H1 (cell line): ENCODE data around the gene ANO2. TPM values are rescaled to one million over a fixed set of nuclear protein-coding genes. Genes with fewer than 3 reads are reported as not detected.

ENCODE experiments used
- CTCF ChIA-PET: fragments of 300-600 bp; sonication (Branson Sonifier 250); formaldehyde crosslinking; loops from one replicate; lab custom pipeline; 2021; ENCODE audit not compliant: partially characterized antibody; lab: Charles Lee
- POLR2A ChIA-PET: fragments of 300-600 bp; sonication (Branson Sonifier 250); formaldehyde crosslinking; loops from one replicate; lab custom pipeline; 2021; ENCODE audit warnings: inconsistent platforms; ENCODE audit not compliant: partially characterized antibody; lab: Charles Lee
- DNase-seq, 2 experiments: peaks; one replicate each; pipeline versions ENCODE4 v3.0.0 to v3.0.0-alpha.2; 2010 to 2022; ENCODE audit warnings: low spot score in 2 of 2, low read depth in 1 of 2, mixed read lengths in 1 of 2
- FAIRE-seq: peaks from 2 replicates; lab custom pipeline; 2011; peaks lifted over from hg19 to GRCh38; lab: Jason Lieb, UNC
- H2AFZ ChIP-seq: 2 replicates; pipeline ENCODE4 v1.8.1; 2012; ENCODE audit warnings: low read length, inconsistent platforms
- H2AK5ac ChIP-seq: 2 replicates; pipeline ENCODE4 v1.6.1; 2013; ENCODE audit warnings: low read depth, low read length
- H2BK120ac ChIP-seq: replicated peaks from 2 replicates; pipeline ENCODE3; 2013; ENCODE audit warnings: low read depth, low read length, inconsistent platforms
- H2BK12ac ChIP-seq: 2 replicates; pipeline ENCODE4 v1.6.1; 2013; ENCODE audit warnings: low read depth, low read length
- H2BK15ac ChIP-seq: 2 replicates; pipeline ENCODE4 v1.6.1; 2013; ENCODE audit warnings: low read length
- H2BK20ac ChIP-seq: 2 replicates; pipeline ENCODE4 v1.6.1; 2013; ENCODE audit warnings: low read length
- H2BK5ac ChIP-seq: 2 replicates; pipeline ENCODE4 v1.6.1; 2013; ENCODE audit warnings: low read depth, low read length
- H3K14ac ChIP-seq: 2 replicates; pipeline ENCODE4 v1.6.1; 2013; ENCODE audit warnings: inconsistent platforms; ENCODE audit not compliant: insufficient read length
- H3K18ac ChIP-seq: 2 replicates; pipeline ENCODE4 v1.6.1; 2013; ENCODE audit warnings: low read length; ENCODE audit errors: extremely low read depth
- H3K23ac ChIP-seq: 2 replicates; pipeline ENCODE4 v1.6.1; 2013; ENCODE audit warnings: inconsistent platforms; ENCODE audit not compliant: insufficient read length
- H3K23me2 ChIP-seq: 2 replicates; pipeline ENCODE4 v1.6.1; 2013; ENCODE audit warnings: low read depth, low read length
- H3K27ac ChIP-seq: 2 replicates; pipeline ENCODE4 v1.6.1; 2011; ENCODE audit warnings: low read depth, low read length, inconsistent platforms
- H3K27me3 ChIP-seq, 4 experiments: replicated peaks in 1 of 4; 1 replicate in 1 of 4; 2 replicates in 3 of 4; pipeline versions ENCODE4 v1.6.1 to v1.8.1; 2011 to 2013; ENCODE audit warnings: low read length in 3 of 4, mild to moderate bottlenecking in 3 of 4, inconsistent platforms in 2 of 4, mixed read lengths in 2 of 4, moderate library complexity in 1 of 4; ENCODE audit not compliant: control insufficient read depth in 3 of 4, insufficient read depth in 3 of 4; ENCODE audit errors: extremely low read depth in 1 of 4
- H3K36me3 ChIP-seq, 4 experiments: 2 replicates each; pipeline versions ENCODE4 v1.6.1 to v1.8.1; 2011 to 2013; ENCODE audit warnings: mild to moderate bottlenecking in 4 of 4, low read length in 3 of 4, moderate library complexity in 2 of 4, control low read depth in 1 of 4, inconsistent platforms in 1 of 4; ENCODE audit not compliant: insufficient read depth in 4 of 4, control insufficient read depth in 2 of 4
- H3K4ac ChIP-seq: replicated peaks from 2 replicates; pipeline ENCODE3; 2013; ENCODE audit warnings: low read length, low read depth, mixed read lengths, inconsistent platforms; ENCODE audit not compliant: insufficient read length
- H3K4me1 ChIP-seq, 4 experiments: replicated peaks in 1 of 4; 1 replicate in 1 of 4; 2 replicates in 3 of 4; pipeline versions ENCODE4 v1.6.1 to v1.8.1; 2011 to 2013; ENCODE audit warnings: low read length in 3 of 4, inconsistent platforms in 2 of 4, mixed read lengths in 1 of 4; ENCODE audit not compliant: insufficient read depth in 4 of 4, control insufficient read depth in 3 of 4
- H3K4me2 ChIP-seq, 2 experiments: 2 replicates each; pipeline versions ENCODE4 v1.6.1 to v1.8.1; 2011 to 2013; ENCODE audit warnings: low read depth in 2 of 2, low read length in 2 of 2, control low read depth in 1 of 2, inconsistent platforms in 1 of 2, mild to moderate bottlenecking in 1 of 2; ENCODE audit not compliant: insufficient read depth in 1 of 2
- H3K4me3 ChIP-seq, 4 experiments: fragments of 200-600, 300-600 bp in 1 of 4; sonication (generic), shearing (Covaris generic), sonication (Bioruptor Twin) in 1 of 4; 2 replicates each; pipeline versions ENCODE4 v1.5.1 to v1.8.1; 2011 to 2016; ENCODE audit warnings: low read length in 4 of 4, low read depth in 3 of 4, control low read depth in 2 of 4, inconsistent platforms in 2 of 4, mild to moderate bottlenecking in 2 of 4, mixed read lengths in 1 of 4, moderate library complexity in 1 of 4; ENCODE audit not compliant: insufficient read depth in 2 of 4; ENCODE audit errors: extremely low read depth in 1 of 4
- H3K56ac ChIP-seq: replicated peaks from 2 replicates; pipeline ENCODE3; 2013; ENCODE audit warnings: low read depth, mild to moderate bottlenecking, mixed read lengths, low read length, inconsistent platforms; ENCODE audit not compliant: insufficient read length
- H3K79me1 ChIP-seq: 2 replicates; pipeline ENCODE4 v1.6.1; 2013; ENCODE audit warnings: low read depth, low read length, control low read depth
- H3K79me2 ChIP-seq, 2 experiments: 2 replicates each; pipeline versions ENCODE4 v1.6.1 to v1.8.1; 2012 to 2013; ENCODE audit warnings: low read length in 2 of 2, mild to moderate bottlenecking in 2 of 2, inconsistent platforms in 1 of 2; ENCODE audit not compliant: insufficient read depth in 2 of 2, control insufficient read depth in 1 of 2
- H3K9ac ChIP-seq, 4 experiments: replicated peaks in 1 of 4; 1 replicate in 1 of 4; 2 replicates in 3 of 4; pipeline versions ENCODE4 v1.6.1 to v1.8.1; 2011 to 2013; ENCODE audit warnings: low read depth in 3 of 4, low read length in 3 of 4, control low read depth in 2 of 4, mild to moderate bottlenecking in 2 of 4, moderate library complexity in 2 of 4, inconsistent platforms in 1 of 4; ENCODE audit errors: extremely low read depth in 1 of 4
- H3K9me3 ChIP-seq, 2 experiments: 2 replicates each; pipeline versions ENCODE4 v1.6.1 to v1.8.1; 2012 to 2013; ENCODE audit warnings: mild to moderate bottlenecking in 2 of 2, moderate library complexity in 2 of 2, control low read depth in 1 of 2, inconsistent platforms in 1 of 2, low read depth in 1 of 2, low read length in 1 of 2, mixed read lengths in 1 of 2; ENCODE audit not compliant: insufficient read depth in 2 of 2
- H4K20me1 ChIP-seq, 2 experiments: replicated peaks in 1 of 2; 2 replicates each; pipeline versions ENCODE3 to v1.8.1; 2011 to 2013; ENCODE audit warnings: inconsistent platforms in 2 of 2, low read length in 2 of 2, mild to moderate bottlenecking in 1 of 2; ENCODE audit not compliant: insufficient read depth in 2 of 2, control insufficient read depth in 1 of 2
- H4K5ac ChIP-seq: 2 replicates; pipeline ENCODE4 v1.6.1; 2013; ENCODE audit warnings: low read length, low read depth, mixed read lengths, inconsistent platforms; ENCODE audit not compliant: insufficient read length
- H4K8ac ChIP-seq: 2 replicates; pipeline ENCODE4 v1.8.0; 2013; ENCODE audit warnings: mild to moderate bottlenecking, moderate library complexity, low read length, inconsistent platforms; ENCODE audit not compliant: insufficient read depth; ENCODE audit errors: extremely low read depth
- H4K91ac ChIP-seq: replicated peaks from 2 replicates; pipeline ENCODE3; 2013; ENCODE audit warnings: low read length, mixed read lengths, inconsistent platforms; ENCODE audit not compliant: insufficient read length
- CREB1 ChIP-seq: IDR thresholded peaks from 2 replicates; pipeline ENCODE4 v1.6.1; 2012; ENCODE audit warnings: inconsistent platforms
- GTF2F1 ChIP-seq: IDR thresholded peaks from 2 replicates; pipeline ENCODE4 v1.6.1; 2012; ENCODE audit warnings: low read depth, low read length, improper control_type of control experiment, borderline replicate concordance
- HDAC6 ChIP-seq: IDR thresholded peaks from one replicate; pipeline ENCODE4 v1.7.1; 2012; ENCODE audit warnings: low read depth, mild to moderate bottlenecking, inconsistent platforms, low read length, moderate library complexity
- RAD21 ChIP-seq, 2 experiments: IDR thresholded peaks in 1 of 2; conservative IDR thresholded peaks in 1 of 2; 2 replicates each; pipeline ENCODE4 v1.6.1; 2011; ENCODE audit warnings: low read depth in 2 of 2, low read length in 2 of 2, improper control_type of control experiment in 1 of 2, inconsistent platforms in 1 of 2, mild to moderate bottlenecking in 1 of 2, moderate library complexity in 1 of 2
- SUZ12 ChIP-seq: fragments of 200-600 bp; sonication (generic); IDR thresholded peaks from 2 replicates; pipeline ENCODE4 v1.6.1; 2012; ENCODE audit warnings: mild to moderate bottlenecking, inconsistent platforms, low read length, moderate library complexity, mixed read lengths
- WGBS, 2 experiments: shearing (Covaris generic) in 1 of 2; methylation state at CpG; one replicate each; pipeline versions ENCODE4 v1.1.6 to v1.1.7; 2013 to 2015; ENCODE audit warnings: low lambda C conversion rate in 2 of 2, mixed read lengths in 2 of 2, inconsistent platforms in 1 of 2, low coverage in 1 of 2, missing lambda C conversion rate in 1 of 2; ENCODE audit not compliant: insufficient replicate concordance in 2 of 2, insufficient coverage in 1 of 2, insufficient read length in 1 of 2; ENCODE audit errors: extremely low coverage in 1 of 2, missing lambda C conversion rate in 1 of 2; 5-methylcytosine and 5-hydroxymethylcytosine counted together
- polyA plus RNA-seq, 7 experiments: library from polyadenylated mRNA; depleted of rRNA in 3 of 7; stranded (reverse) in 5 of 7; unstranded in 2 of 7; fragments of >200 nt in 5 of 7; fragments of 200-250 nt in 2 of 7; gene quantifications; 1 replicate in 5 of 7; 2 replicates in 1 of 7; 4 replicates in 1 of 7; pipeline versions ENCODE4 v1.2.1 to v1.2.3, GENCODE V29; 2011 to 2013; ENCODE audit warnings: missing spikeins in 2 of 7, mixed read lengths in 2 of 7
- total RNA-seq: library from RNA; stranded (reverse); fragmentation: NEBNext Ultra II Directional; extraction: Animal tissue kit (Norgen Biotek cat#: 25700); gene quantifications from 2 replicates; pipeline ENCODE4 v1.2.1, GENCODE V29; 2021
- TF ChIP-seq, protein P1 (sequence below): IDR thresholded peaks from 2 replicates; pipeline ENCODE4 v1.6.1; 2012; ENCODE audit warnings: low read length, inconsistent platforms
- TF ChIP-seq, protein P2 (sequence below): IDR thresholded peaks from 2 replicates; pipeline ENCODE4 v1.6.1; 2012; ENCODE audit warnings: inconsistent platforms

Gene ANO2
- total and polyA plus RNA-seq, 2 of the 8 experiments (the other 6 are each of a cell fraction or from before 2014, with no cell fraction given): 1.9 to 5.5 TPM

DNA sequence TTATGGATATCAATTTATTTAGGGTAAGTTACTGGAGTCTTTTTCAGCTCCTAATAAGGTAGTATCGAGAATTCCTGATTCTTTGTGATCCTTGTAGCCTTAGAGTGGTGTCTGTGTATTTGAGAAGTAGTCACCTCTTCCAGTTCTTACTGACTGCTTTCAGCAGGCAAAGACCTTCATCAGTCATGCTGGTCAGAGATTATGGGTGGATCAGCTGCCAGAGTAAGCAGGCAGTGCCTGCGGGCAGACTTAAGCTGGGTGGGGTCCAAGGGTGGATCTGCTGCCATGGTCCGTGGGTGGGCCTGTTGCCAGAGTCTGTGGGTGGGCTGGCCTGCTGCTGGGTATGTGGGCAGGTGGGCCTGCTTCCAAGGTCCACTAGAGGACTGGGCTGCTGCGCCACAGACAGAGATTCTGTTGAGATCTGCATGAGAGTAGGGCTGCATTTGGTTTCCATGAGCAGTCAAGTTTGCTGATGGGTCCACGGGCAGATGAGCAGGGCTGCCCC, 188.7 kb downstream of the ANO2 start:
- Histone ChIP-seq H3K23me2 (no peaks in the 10 kb centered on the region), H2BK5ac (no peak overlapping the region), H3K79me2 (no peaks in the 10 kb centered on the region), H2BK20ac (no peak overlapping the region), H2BK12ac (no peak overlapping the region), H4K91ac (no peak overlapping the region), H3K9me3 (peaks cover 4 to 10% of the 10 kb centered on the region in 2 experiments), H3K27ac (no peak overlapping the region), H3K9ac (no peak overlapping the region), H3K56ac (no peak overlapping the region), H3K79me1 (no peaks in the 10 kb centered on the region), H3K4ac (no peak overlapping the region), H3K14ac (no peak overlapping the region), H2AFZ (no peak overlapping the region), H3K27me3 (no peaks in the 10 kb centered on the region), H2BK15ac (no peak overlapping the region), H3K18ac (no peak overlapping the region), H3K23ac (no peak overlapping the region), H3K4me2 (no peak overlapping the region), H2AK5ac (no peak overlapping the region), H2BK120ac (no peak overlapping the region), H3K4me1 (peaks cover 0 to 6% (median 2%) of the 10 kb centered on the region in 4 experiments; a peak in 3 of 7 replicates), H3K36me3 (no peaks in the 10 kb centered on the region), H3K4me3 (no peak overlapping the region), H4K5ac (no peak overlapping the region), H4K20me1 (no peaks in the 10 kb centered on the region), H4K8ac (no peak overlapping the region)
- 98% methylated on average over 5 of the region's 5 CpGs; no CpG with 5 or more reads in 1 of the 2 experiments for WGBS, 2 experiments
- FAIRE-seq (no peak), DNase-seq (no peak)
- TF ChIP-seq, protein P1, sequence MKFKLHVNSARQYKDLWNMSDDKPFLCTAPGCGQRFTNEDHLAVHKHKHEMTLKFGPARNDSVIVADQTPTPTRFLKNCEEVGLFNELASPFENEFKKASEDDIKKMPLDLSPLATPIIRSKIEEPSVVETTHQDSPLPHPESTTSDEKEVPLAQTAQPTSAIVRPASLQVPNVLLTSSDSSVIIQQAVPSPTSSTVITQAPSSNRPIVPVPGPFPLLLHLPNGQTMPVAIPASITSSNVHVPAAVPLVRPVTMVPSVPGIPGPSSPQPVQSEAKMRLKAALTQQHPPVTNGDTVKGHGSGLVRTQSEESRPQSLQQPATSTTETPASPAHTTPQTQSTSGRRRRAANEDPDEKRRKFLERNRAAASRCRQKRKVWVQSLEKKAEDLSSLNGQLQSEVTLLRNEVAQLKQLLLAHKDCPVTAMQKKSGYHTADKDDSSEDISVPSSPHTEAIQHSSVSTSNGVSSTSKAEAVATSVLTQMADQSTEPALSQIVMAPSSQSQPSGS: no peak
- TF ChIP-seq CREB1 (no peak), RAD21 (IDR thresholded peaks at IDR 0.05 in 1 of 2, conservative IDR thresholded peaks at IDR 0.05 in 1 of 2; ENCODE audit: low read depth in 2 of 2, low read length in 2 of 2) (no peak), SUZ12 (no peak), GTF2F1 (no peak), HDAC6 (no peak)
- TF ChIP-seq, protein P2, sequence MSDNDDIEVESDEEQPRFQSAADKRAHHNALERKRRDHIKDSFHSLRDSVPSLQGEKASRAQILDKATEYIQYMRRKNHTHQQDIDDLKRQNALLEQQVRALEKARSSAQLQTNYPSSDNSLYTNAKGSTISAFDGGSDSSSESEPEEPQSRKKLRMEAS: no peak
- ChIA-PET CTCF (interaction anchor here (1.5 to 1.8 kb wide), 3 partner anchors 11 to 328 kb away, joined by 3 to 12 read pairs (median 5); no protein-coding TSS in a partner anchor), POLR2A (no interaction called here)
